HFFc6 (cell line): ENCODE data around the gene PMM2. TPM values are rescaled to one million over a fixed set of nuclear protein-coding genes. Genes with fewer than 3 reads are reported as not detected.
A peak's percentile ranks its signal among the peaks of the same experiment; 100 is the strongest.
"Not testable (repeated sequence)": the region's sequence is repeated elsewhere in the genome, so short reads cannot be mapped to it uniquely, and the experiment has no call there.

Source experiments
- DNase-seq: peaks from one replicate; pipeline ENCODE4 v3.0.0-alpha.2; 2018
- H3K27ac Mint-ChIP-seq: 2 replicates; pipeline ENCODE4 v1.8.0; 2020; ENCODE audit warnings: mild to moderate bottlenecking, mixed read lengths
- H3K27me3 Mint-ChIP-seq: 2 replicates; pipeline ENCODE4 v1.8.0; 2021; ENCODE audit warnings: mild to moderate bottlenecking, moderate library complexity, mixed read lengths; ENCODE audit not compliant: insufficient read depth
- H3K36me3 Mint-ChIP-seq: 2 replicates; pipeline ENCODE4 v1.8.0; 2021; ENCODE audit warnings: low read depth, mixed read lengths
- H3K4me1 Mint-ChIP-seq: 2 replicates; pipeline ENCODE4 v1.8.0; 2020; ENCODE audit warnings: low read depth, mixed read lengths
- H3K4me3 Mint-ChIP-seq: 2 replicates; pipeline ENCODE4 v1.8.0; 2020; ENCODE audit warnings: mild to moderate bottlenecking, moderate library complexity, mixed read lengths
- H3K9me3 Mint-ChIP-seq: 2 replicates; pipeline ENCODE4 v1.8.0; 2020; ENCODE audit warnings: mild to moderate bottlenecking, mixed read lengths
- long read RNA-seq: library from polyadenylated mRNA; unstranded; transcript quantifications from one replicate; pipeline ENCODE4 v2.0.0, GENCODE V29; 2019
- total RNA-seq, 6 experiments: library from RNA; stranded (reverse); fragmentation: NEBNext Ultra II Directional; extraction: Animal tissue kit (Norgen Biotek cat#: 25700); gene quantifications; 2 replicates in 1 of 6; 3 replicates in 5 of 6; pipeline ENCODE4 v1.2.3, GENCODE V29; 2021
- TF ChIP-seq, protein P1 (sequence below): fragments of 200-600 bp; sonication (generic); IDR thresholded peaks from 2 replicates; pipeline ENCODE4 v1.5.0; 2021; ENCODE audit warnings: antibody characterized with exemption, mild to moderate bottlenecking

Gene PMM2
- total RNA-seq: 10 to 100 TPM; 38.9 to 48.5 (median 44.3) TPM
- long read RNA-seq, transcript PMM2-201 (8 exons, 2,313 nt): major isoform, 18 of 37 reads
- long read RNA-seq, partial matches to known transcripts: 14 of 37 reads
- long read RNA-seq, other reads (novel, unspliced or antisense): 2 of 37 reads

DNA sequence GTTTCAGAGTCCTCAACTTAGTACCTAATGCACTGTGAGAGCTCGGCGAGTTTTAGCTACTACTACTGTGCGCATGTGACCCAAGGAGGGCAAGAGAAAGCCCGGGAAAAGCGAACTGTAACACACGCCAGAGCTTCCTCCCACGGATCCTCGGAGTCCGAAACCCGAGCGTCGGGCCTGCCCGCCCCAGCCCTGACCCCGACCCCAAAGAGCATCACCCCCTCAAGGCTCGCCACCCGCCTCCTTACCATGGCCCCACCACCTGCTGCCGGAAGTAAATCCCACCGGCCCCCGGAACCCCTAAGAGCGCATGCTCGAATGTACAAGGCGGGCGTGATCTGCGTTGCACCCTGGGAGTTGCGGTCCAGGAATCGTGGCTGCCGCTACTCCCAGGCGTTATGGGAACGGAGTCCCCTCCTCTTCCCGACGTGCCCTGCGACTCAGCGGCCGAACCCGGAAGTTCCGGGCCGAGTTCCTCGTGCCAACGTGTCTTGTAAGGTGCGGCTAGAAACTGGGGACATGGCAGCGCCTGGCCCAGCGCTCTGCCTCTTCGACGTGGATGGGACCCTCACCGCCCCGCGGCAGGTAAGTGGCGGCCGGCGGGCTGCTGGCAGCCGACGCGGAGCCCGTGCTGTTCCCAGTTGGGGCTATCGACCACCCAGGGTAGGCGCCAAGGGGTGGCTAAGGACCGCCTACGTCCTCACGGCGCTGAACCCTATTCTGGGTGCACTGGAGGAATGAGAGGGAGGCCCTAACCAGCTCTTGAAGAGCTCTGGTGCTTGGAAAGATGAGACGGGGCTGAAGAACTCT, at the start of gene PMM2, which contains the start of gene TMEM186:
PMM2 (plus strand) TSS at position 476 of the 810 bp plus-strand sequence; CDS start at position 520, 44 bp downstream.
TMEM186 (minus strand) TSS at position 276 of the 810 bp plus-strand sequence; CDS start at position 251, 25 bp downstream.
- TF ChIP-seq, protein P1, sequence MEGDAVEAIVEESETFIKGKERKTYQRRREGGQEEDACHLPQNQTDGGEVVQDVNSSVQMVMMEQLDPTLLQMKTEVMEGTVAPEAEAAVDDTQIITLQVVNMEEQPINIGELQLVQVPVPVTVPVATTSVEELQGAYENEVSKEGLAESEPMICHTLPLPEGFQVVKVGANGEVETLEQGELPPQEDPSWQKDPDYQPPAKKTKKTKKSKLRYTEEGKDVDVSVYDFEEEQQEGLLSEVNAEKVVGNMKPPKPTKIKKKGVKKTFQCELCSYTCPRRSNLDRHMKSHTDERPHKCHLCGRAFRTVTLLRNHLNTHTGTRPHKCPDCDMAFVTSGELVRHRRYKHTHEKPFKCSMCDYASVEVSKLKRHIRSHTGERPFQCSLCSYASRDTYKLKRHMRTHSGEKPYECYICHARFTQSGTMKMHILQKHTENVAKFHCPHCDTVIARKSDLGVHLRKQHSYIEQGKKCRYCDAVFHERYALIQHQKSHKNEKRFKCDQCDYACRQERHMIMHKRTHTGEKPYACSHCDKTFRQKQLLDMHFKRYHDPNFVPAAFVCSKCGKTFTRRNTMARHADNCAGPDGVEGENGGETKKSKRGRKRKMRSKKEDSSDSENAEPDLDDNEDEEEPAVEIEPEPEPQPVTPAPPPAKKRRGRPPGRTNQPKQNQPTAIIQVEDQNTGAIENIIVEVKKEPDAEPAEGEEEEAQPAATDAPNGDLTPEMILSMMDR: no peak
- Mint-ChIP-seq H3K27me3 (no peaks in the 10 kb centered on the region; the same call in 1 of the 2 replicates), H3K4me3 (peak within 1 kb of the TSS; percentile 99), H3K9me3 (no peaks in the 10 kb centered on the region), H3K36me3 (peaks cover 31% of the 10 kb centered on the region), H3K4me1 (peaks cover 38% of the 10 kb centered on the region), H3K27ac (peak within 1 kb of the TSS; percentile 94)
- peak; percentile 94 for DNase-seq

DNA sequence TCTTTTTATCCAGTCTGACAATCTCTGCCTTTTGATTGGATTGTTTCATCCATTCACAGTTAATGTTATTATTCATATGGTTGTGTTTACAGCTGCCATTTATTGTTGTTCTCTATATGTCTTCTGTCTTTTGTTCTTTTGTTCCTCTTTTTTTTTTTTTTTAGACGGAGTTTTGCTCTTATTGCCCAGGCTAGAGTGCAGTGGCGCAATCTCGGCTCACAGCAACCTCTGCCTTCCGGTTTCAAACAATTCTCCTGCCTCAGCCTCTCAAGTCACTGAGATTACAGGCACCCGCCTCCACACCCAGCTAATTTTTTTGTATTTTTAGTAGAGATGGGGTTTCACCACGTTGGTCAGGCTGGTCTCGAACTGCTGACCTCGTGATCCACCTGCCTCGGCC, 48.7 kb upstream of the PMM2 start:
- H3K36me3 Mint-ChIP-seq, H3K27ac Mint-ChIP-seq, DNase-seq, H3K4me3 Mint-ChIP-seq, H3K9me3 Mint-ChIP-seq, H3K27me3 Mint-ChIP-seq: not testable (repeated sequence)
- peaks cover 10% of the 10 kb centered on the region for H3K4me1 Mint-ChIP-seq

DNA sequence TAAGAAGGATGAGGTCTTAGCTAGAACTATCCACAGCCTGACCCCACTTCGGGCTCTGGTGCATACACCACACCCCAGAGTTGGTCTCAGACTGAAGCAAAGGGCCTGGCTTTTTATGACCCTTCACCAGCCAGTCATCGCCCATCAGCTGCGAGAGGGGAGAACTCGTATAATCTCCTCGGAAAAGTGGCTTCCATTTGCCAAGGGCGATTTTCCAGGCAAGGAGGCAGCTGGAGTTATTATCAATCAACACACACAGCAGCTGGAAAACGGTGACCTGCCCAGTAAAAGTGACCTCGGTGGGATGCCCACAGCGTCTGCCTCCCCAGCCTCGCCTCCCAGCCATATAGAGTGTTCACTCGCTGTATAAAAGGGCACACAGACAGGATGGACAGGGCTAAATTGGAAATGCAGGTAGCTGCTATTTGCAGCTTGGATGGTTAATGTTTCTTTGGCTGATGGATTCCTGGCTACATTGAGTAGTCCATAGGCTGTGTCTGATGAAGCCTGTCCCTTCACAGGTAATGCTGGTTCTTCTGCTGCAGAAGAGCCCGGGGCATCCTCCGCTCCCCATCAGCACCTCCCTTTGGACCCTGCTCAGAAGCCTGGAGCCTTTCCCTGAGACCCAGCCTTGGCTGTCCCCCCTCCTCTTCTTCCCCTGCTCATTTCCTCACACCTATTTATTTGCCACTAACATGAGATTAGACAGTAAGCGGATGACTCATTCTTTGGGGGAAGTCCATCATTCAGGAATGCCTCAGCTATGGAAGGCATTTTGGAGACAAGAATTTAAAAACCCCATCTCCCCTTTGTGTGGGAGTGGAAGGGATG, 45.9 kb upstream of the PMM2 start:
- Mint-ChIP-seq H3K4me1 (peaks cover 10% of the 10 kb centered on the region), H3K4me3 (no peak overlapping the region), H3K9me3 (no peaks in the 10 kb centered on the region), H3K27ac (no peak overlapping the region), H3K36me3 (no peaks in the 10 kb centered on the region), H3K27me3 (peaks cover 14% of the 10 kb centered on the region)
- TF ChIP-seq, protein P1: no peak
- peak; percentile 25 for DNase-seq

DNA sequence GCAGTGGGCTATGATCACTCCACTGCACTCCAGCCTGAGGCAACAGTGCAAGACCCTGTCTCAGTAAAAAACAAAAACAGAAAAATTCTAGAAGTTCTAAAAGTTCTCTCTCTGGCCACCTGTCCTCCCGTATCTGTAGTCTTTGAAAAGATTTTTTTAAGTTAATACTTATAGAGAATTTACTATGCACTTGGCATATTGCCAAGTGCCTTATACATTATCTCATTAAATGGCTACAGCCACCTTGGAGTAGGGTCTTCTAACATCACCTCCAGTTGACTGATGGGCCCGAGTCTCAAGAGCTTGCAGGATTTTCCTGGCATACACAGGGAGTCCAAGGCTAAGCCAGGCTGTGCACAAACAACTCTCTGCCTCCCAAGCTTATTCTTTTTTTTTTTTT, 44.9 kb upstream of the PMM2 start:
- H3K27ac Mint-ChIP-seq: no peak overlapping the region
- no peaks in the 10 kb centered on the region for H3K9me3 Mint-ChIP-seq
- no peak overlapping the region for H3K4me3 Mint-ChIP-seq
- no peak for DNase-seq
- no peaks in the 10 kb centered on the region for H3K36me3 Mint-ChIP-seq
- TF ChIP-seq, protein P1: no peak
- peaks cover 18% of the 10 kb centered on the region for H3K27me3 Mint-ChIP-seq
- H3K4me1 Mint-ChIP-seq: peaks cover 10% of the 10 kb centered on the region

DNA sequence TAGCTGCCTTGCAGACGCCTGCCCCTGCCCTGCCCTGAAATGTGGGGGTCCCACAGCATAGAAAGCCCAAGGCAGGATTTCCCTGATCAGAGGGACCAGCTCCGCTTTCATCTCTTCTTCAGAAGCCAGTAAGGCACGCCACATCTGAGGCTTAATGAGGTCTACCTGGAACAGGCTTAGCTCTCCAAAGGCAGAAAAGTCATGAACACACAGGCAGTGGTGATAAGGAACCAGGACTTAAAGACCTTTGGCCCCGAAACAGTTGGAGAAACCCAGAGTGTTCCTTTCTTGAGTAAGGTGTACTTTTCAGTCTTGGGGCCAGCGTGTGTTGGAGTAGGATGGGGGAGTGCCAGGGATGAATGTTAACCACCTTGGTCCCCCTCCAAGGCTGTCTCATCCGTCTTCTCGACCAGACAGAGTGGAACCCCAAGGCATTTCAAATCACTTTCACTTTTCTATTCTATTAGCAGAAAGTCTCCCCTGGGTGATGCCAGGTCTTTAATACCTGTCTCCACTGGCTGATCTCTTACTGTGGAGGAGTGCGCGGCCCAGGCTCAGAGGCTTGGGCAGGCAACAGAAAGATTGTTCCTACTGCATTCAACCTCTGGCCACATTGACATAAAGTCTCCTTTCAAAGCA, 44.1 kb upstream of the PMM2 start:
- Mint-ChIP-seq H3K4me1 (peaks cover 10% of the 10 kb centered on the region), H3K27ac (no peak overlapping the region), H3K9me3 (no peaks in the 10 kb centered on the region), H3K4me3 (no peak overlapping the region), H3K36me3 (no peaks in the 10 kb centered on the region), H3K27me3 (peaks cover 21% of the 10 kb centered on the region)
- TF ChIP-seq, protein P1: no peak
- DNase-seq: no peak
